Fibroblast of lung (primary cell): ENCODE results near the gene KLF15. TPM values are rescaled to one million over a fixed set of nuclear protein-coding genes. Genes with fewer than 3 reads are reported as not detected.

ENCODE experiments used
- DNase-seq, 2 donors: peaks; one replicate each; pipeline versions ENCODE4 v3.0.0 to v3.0.0-alpha.2; 2010; ENCODE audit warnings: low read depth in 2 of 2
- H2AFZ ChIP-seq: 2 replicates; pipeline ENCODE4 v1.5.1; 2012; ENCODE audit warnings: low read length, control low read depth, inconsistent platforms
- H3K27ac ChIP-seq: 2 replicates; pipeline ENCODE4 v1.5.1; 2011; ENCODE audit warnings: low read length, control low read depth; ENCODE audit not compliant: insufficient read depth
- H3K27me3 ChIP-seq: 2 replicates; pipeline ENCODE4 v1.5.1; 2011; ENCODE audit warnings: mild to moderate bottlenecking, low read length; ENCODE audit not compliant: control insufficient read depth, insufficient read depth
- H3K36me3 ChIP-seq: 2 replicates; pipeline ENCODE4 v1.5.1; 2011; ENCODE audit warnings: low read length; ENCODE audit not compliant: control insufficient read depth, insufficient read depth
- H3K4me1 ChIP-seq: 2 replicates; pipeline ENCODE4 v1.5.1; 2011; ENCODE audit warnings: low read length; ENCODE audit not compliant: control insufficient read depth, insufficient read depth; ENCODE audit errors: extremely low read depth
- H3K4me2 ChIP-seq: 2 replicates; pipeline ENCODE4 v1.5.1; 2011; ENCODE audit warnings: low read length, control low read depth; ENCODE audit not compliant: insufficient read depth; ENCODE audit errors: extremely low read depth
- H3K4me3 ChIP-seq, 4 experiments: fragments of 200-600 bp in 1 of 4; sonication (generic) in 1 of 4; replicated peaks in 1 of 4; 2 replicates each; pipeline ENCODE4 v1.5.1; 2011 to 2016; ENCODE audit warnings: low read length in 4 of 4, low read depth in 3 of 4, mild to moderate bottlenecking in 3 of 4, control low read depth in 2 of 4, inconsistent platforms in 1 of 4, mixed read lengths in 1 of 4; ENCODE audit not compliant: insufficient read depth in 1 of 4; ENCODE audit errors: control extremely low read depth in 1 of 4
- H3K79me2 ChIP-seq: 2 replicates; pipeline ENCODE4 v1.5.1; 2012; ENCODE audit warnings: mild to moderate bottlenecking, low read length, inconsistent platforms; ENCODE audit not compliant: control insufficient read depth, insufficient read depth
- H3K9ac ChIP-seq: 2 replicates; pipeline ENCODE4 v1.5.1; 2011; ENCODE audit warnings: mild to moderate bottlenecking, low read length, control low read depth; ENCODE audit not compliant: insufficient read depth
- H3K9me3 ChIP-seq: 2 replicates; pipeline ENCODE4 v1.5.1; 2012; ENCODE audit warnings: low read depth, low read length; ENCODE audit not compliant: control insufficient read depth, insufficient read depth
- H4K20me1 ChIP-seq: 2 replicates; pipeline ENCODE4 v1.5.1; 2011; ENCODE audit warnings: low read length; ENCODE audit not compliant: control insufficient read depth, insufficient read depth; ENCODE audit errors: extremely low read depth
- EZH2 ChIP-seq: IDR thresholded peaks from 2 replicates; pipeline ENCODE4 v1.5.1; 2012; ENCODE audit warnings: low read length, control low read depth, mild to moderate bottlenecking; ENCODE audit errors: missing control alignments
- polyA plus RNA-seq, 2 donors: library from polyadenylated mRNA; depleted of rRNA in 1 of 2; stranded (reverse) in 1 of 2; unstranded in 1 of 2; fragments of >200 nt; gene quantifications; 2 replicates each; pipeline ENCODE4 v1.2.1, GENCODE V29; 2011 to 2012; ENCODE audit warnings: missing spikeins in 1 of 2
- total RNA-seq: library from RNA; depleted of rRNA; stranded (reverse); fragments of >200 nt; gene quantifications from 2 replicates; pipeline ENCODE4 v1.2.1, GENCODE V29; 2014
- TF ChIP-seq, protein P1 (sequence below), 2 donors: IDR thresholded peaks in 1 of 2; conservative IDR thresholded peaks in 1 of 2; 1 replicate in 1 of 2; 2 replicates in 1 of 2; pipeline ENCODE4 v1.5.1; 2011 to 2012; ENCODE audit warnings: low read length in 2 of 2, control low read depth in 1 of 2, inconsistent platforms in 1 of 2, low read depth in 1 of 2, mild to moderate bottlenecking in 1 of 2

The KLF15 gene
- total and polyA plus RNA-seq, 2 donors (not counting 1 experiment from before 2014, with no cell fraction given), result 0.15 to 4.1 TPM

GRCh38 chr3:126369490-126369889 is 12.3 kb upstream of the KLF15 start:
- DNase-seq, result no peak

DNA sequence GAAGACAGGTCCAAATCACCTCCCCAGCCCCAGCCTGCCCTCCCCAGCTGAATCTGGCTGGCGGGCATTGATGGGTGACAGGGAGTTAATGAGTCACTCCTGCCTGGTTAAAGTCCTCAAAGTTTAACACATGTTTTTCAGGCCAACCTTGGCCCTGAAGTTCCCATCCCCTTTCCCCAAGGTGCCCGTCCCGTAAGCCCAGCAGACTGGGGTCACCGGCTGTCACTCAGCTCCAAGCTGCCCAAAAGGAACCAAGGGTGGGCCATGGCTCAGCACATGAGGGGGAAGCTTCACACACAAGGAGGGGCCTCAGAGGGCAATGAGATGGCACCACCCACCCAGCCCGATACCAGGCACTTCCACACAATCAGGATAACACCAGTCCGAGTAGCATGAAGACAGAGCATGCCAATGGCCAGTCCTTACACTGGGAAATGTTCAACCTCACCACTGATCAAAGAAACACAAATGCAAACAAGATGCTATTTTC is 10.2 kb upstream of the KLF15 start:
- H3K4me1 ChIP-seq, result no peaks in the 10 kb centered on the region
- no peaks in the 10 kb centered on the region for H3K36me3 ChIP-seq
- H3K27ac ChIP-seq, result no peak overlapping the region
- H3K27me3 ChIP-seq, result peaks cover 2% of the 10 kb centered on the region
- H3K4me2 ChIP-seq, result no peak overlapping the region
- TF ChIP-seq EZH2, result no peak
- TF ChIP-seq, protein P1, sequence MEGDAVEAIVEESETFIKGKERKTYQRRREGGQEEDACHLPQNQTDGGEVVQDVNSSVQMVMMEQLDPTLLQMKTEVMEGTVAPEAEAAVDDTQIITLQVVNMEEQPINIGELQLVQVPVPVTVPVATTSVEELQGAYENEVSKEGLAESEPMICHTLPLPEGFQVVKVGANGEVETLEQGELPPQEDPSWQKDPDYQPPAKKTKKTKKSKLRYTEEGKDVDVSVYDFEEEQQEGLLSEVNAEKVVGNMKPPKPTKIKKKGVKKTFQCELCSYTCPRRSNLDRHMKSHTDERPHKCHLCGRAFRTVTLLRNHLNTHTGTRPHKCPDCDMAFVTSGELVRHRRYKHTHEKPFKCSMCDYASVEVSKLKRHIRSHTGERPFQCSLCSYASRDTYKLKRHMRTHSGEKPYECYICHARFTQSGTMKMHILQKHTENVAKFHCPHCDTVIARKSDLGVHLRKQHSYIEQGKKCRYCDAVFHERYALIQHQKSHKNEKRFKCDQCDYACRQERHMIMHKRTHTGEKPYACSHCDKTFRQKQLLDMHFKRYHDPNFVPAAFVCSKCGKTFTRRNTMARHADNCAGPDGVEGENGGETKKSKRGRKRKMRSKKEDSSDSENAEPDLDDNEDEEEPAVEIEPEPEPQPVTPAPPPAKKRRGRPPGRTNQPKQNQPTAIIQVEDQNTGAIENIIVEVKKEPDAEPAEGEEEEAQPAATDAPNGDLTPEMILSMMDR (conservative IDR thresholded peaks at IDR 0.05 in 1 of 2, IDR thresholded peaks at IDR 0.05 in 1 of 2; ENCODE audit: low read depth in 1 of 2, low read length in 2 of 2), result no peak
- no peaks in the 10 kb centered on the region for H3K9me3 ChIP-seq
- no peak overlapping the region for H2AFZ ChIP-seq
- H3K4me3 ChIP-seq, result no peak overlapping the region
- H3K79me2 ChIP-seq, result no peaks in the 10 kb centered on the region
- H3K9ac ChIP-seq, result no peak overlapping the region
- no peak for DNase-seq
- no peaks in the 10 kb centered on the region for H4K20me1 ChIP-seq

More at GRCh38 chr3:126369490-126369889, 12.3 kb upstream of the KLF15 start:
- H3K4me2 ChIP-seq, result no peak overlapping the region
- no peaks in the 10 kb centered on the region for H3K36me3 ChIP-seq
- TF ChIP-seq, protein P1 (conservative IDR thresholded peaks at IDR 0.05 in 1 of 2, IDR thresholded peaks at IDR 0.05 in 1 of 2; ENCODE audit: low read depth in 1 of 2, low read length in 2 of 2), result no peak
- no peak for TF ChIP-seq EZH2
- H3K79me2 ChIP-seq, result no peaks in the 10 kb centered on the region
- H3K4me3 ChIP-seq, result no peak overlapping the region
- H3K27me3 ChIP-seq, result no peaks in the 10 kb centered on the region
- H4K20me1 ChIP-seq, result no peaks in the 10 kb centered on the region
- no peaks in the 10 kb centered on the region for H3K9me3 ChIP-seq
- H3K9ac ChIP-seq, result no peak overlapping the region
- H3K4me1 ChIP-seq, result no peaks in the 10 kb centered on the region
- no peak overlapping the region for H3K27ac ChIP-seq
- no peak overlapping the region for H2AFZ ChIP-seq

GRCh38 chr3:126365351-126366277 is 8.4 kb upstream of the KLF15 start:
- Histone ChIP-seq H3K36me3 (no peaks in the 10 kb centered on the region), H3K4me3 (no peak overlapping the region), H3K9ac (no peak overlapping the region), H3K9me3 (no peaks in the 10 kb centered on the region), H3K79me2 (no peaks in the 10 kb centered on the region), H3K4me2 (no peak overlapping the region), H3K27ac (no peak overlapping the region), H2AFZ (no peak overlapping the region), H3K4me1 (no peaks in the 10 kb centered on the region), H3K27me3 (peaks cover 6% of the 10 kb centered on the region), H4K20me1 (no peaks in the 10 kb centered on the region)
- DNase-seq, result no peak
- TF ChIP-seq, protein P1 (conservative IDR thresholded peaks at IDR 0.05 in 1 of 2, IDR thresholded peaks at IDR 0.05 in 1 of 2; ENCODE audit: low read depth in 1 of 2, low read length in 2 of 2), result no peak
- TF ChIP-seq EZH2, result no peak
